HS-5 (cell line): ENCODE results near the gene ASTL.

Source experiments
- DNase-seq: peaks from one replicate; pipeline ENCODE4 v3.0.0-alpha.2; 2012; ENCODE audit warnings: low read depth

ASTL gene

GRCh38 chr2:96159084-96159830 lies 21.0 kb upstream of the ASTL start:
- DNase-seq: no peak

GRCh38 chr2:96158554-96158940 lies 20.2 kb upstream of the ASTL start:
- DNase-seq: no peak

GRCh38 chr2:96157649-96158553 lies 19.6 kb upstream of the ASTL start:
- no peak for DNase-seq

GRCh38 chr2:96156926-96157648 lies 18.8 kb upstream of the ASTL start:
- no peak for DNase-seq

- DNase-seq: no peak
Observed at GRCh38 chr2:96156011-96156820, 17.9 kb upstream of the ASTL start.

GRCh38 chr2:96154506-96155380 lies 16.4 kb upstream of the ASTL start:
- DNase-seq: no peak

GRCh38 chr2:96153991-96154431 lies 15.7 kb upstream of the ASTL start:
- DNase-seq: no peak

- DNase-seq: no peak
Observed at GRCh38 chr2:96153291-96153713, 15.0 kb upstream of the ASTL start.

GRCh38 chr2:96152304-96153161 lies 14.2 kb upstream of the ASTL start:
- DNase-seq: no peak

- DNase-seq: no peak
Observed at GRCh38 chr2:96151595-96152303, 13.4 kb upstream of the ASTL start.

GRCh38 chr2:96150791-96151594 lies 12.7 kb upstream of the ASTL start:
- no peak for DNase-seq

- no peak for DNase-seq
Observed at GRCh38 chr2:96150007-96150640, 11.8 kb upstream of the ASTL start.

GRCh38 chr2:96148410-96149217 lies 10.3 kb upstream of the ASTL start:
- DNase-seq: peak; percentile 87

GRCh38 chr2:96147593-96148201 lies 9.4 kb upstream of the ASTL start:
- DNase-seq: no peak

GRCh38 chr2:96146881-96147592 lies 8.7 kb upstream of the ASTL start:
- no peak for DNase-seq
